Measurements from ENCODE around the gene BIRC6. TPM values are rescaled to one million over a fixed set of nuclear protein-coding genes. Genes with fewer than 3 reads are reported as not detected.

The BIRC6 gene
- total and polyA plus RNA-seq, 11 donors = 11.0 to 68.0 (median 51.9) TPM

GRCh38 chr2:32516567-32516966, 159.7 kb downstream of the BIRC6 start:
- 60 to 73% (median 66%) methylated on average over 1 of the region's 1 CpG for WGBS, 4 donors
- peaks cover 0 to 97% (median 84%) of the 10 kb centered on the region in 9 donors for H3K36me3 ChIP-seq
- no peak for DNase-seq

GRCh38 chr2:32522770-32523169, 165.9 kb downstream of the BIRC6 start:
- WGBS, 4 donors = 93 to 97% (median 94%) methylated on average over 3 of the region's 3 CpGs
- Histone ChIP-seq H3K4me3 (no peak overlapping the region), H3K4me1 (no peaks in the 10 kb centered on the region), H3K36me3 (peaks cover 0 to 99% (median 85%) of the 10 kb centered on the region in 9 donors), H3K27me3 (no peaks in the 10 kb centered on the region), H3K9me3 (no peaks in the 10 kb centered on the region), H3K27ac (no peak overlapping the region)
- DNase-seq (no peak), ATAC-seq (no peak)
- no peak for TF ChIP-seq POLR2A (IDR thresholded peaks at IDR 0.05)
- TF ChIP-seq CTCF (IDR thresholded peaks at IDR 0.05) = no peak
- intact Hi-C loops (cut with DNase I) = no loop called here

More at GRCh38 chr2:32516567-32516966, 159.7 kb downstream of the BIRC6 start:
- Histone ChIP-seq H3K9me3 (no peaks in the 10 kb centered on the region), H3K4me3 (no peak overlapping the region), H3K27me3 (no peaks in the 10 kb centered on the region), H3K27ac (no peak overlapping the region), H3K4me1 (no peaks in the 10 kb centered on the region)
- TF ChIP-seq POLR2A (IDR thresholded peaks at IDR 0.05) = no peak
- TF ChIP-seq CTCF (IDR thresholded peaks at IDR 0.05) = no peak
- ATAC-seq = no peak
- intact Hi-C loops (cut with DNase I) = no loop called here

DNA sequence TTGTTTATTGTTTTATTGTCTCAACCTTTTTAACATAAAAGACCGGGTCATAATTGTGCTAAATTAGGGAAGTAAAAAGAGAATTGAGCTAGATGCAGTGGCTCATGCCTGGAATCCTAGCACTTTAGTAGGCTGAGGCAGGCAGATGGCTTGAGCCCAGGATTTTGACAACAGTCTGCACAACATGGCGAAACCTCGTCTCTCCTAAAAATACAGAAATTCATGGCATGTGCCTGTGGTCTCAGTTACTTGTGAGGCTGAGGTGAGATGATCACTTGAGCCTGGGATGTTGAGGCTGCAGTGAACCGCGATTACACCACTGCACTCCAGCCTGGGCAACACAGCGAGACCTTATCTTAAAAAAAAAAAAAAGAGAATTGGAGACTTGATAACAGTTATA, 166.9 kb downstream of the BIRC6 start:
- TF ChIP-seq CTCF (IDR thresholded peaks at IDR 0.05) (no peak), POLR2A (IDR thresholded peaks at IDR 0.05) (no peak)
- Histone ChIP-seq H3K9me3 (no peaks in the 10 kb centered on the region), H3K27me3 (no peaks in the 10 kb centered on the region), H3K4me3 (no peak overlapping the region), H3K36me3 (peaks cover 0 to 99% (median 85%) of the 10 kb centered on the region in 9 donors), H3K27ac (no peak overlapping the region), H3K4me1 (no peaks in the 10 kb centered on the region)
- no peak for DNase-seq
- 85 to 97% (median 91%) methylated on average over 6 of the region's 6 CpGs for WGBS, 4 donors
- ATAC-seq = no peak
- intact Hi-C loops (cut with DNase I) = no loop called here

GRCh38 chr2:32532341-32532740, 175.5 kb downstream of the BIRC6 start:
- Histone ChIP-seq H3K27ac (no peak overlapping the region), H3K36me3 (peaks cover 0 to 71% (median 50%) of the 10 kb centered on the region in 9 donors), H3K9me3 (peaks cover 0 to 9% (median 0%) of the 10 kb centered on the region in 12 donors), H3K27me3 (no peaks in the 10 kb centered on the region), H3K4me1 (peaks cover 0 to 10% (median 0%) of the 10 kb centered on the region in 12 donors), H3K4me3 (no peak overlapping the region)
- ATAC-seq (no peak), DNase-seq (no peak)
- TF ChIP-seq POLR2A (IDR thresholded peaks at IDR 0.05) (no peak), CTCF (IDR thresholded peaks at IDR 0.05) (no peak)
- WGBS, 4 donors = 91 to 97% (median 93%) methylated on average over 2 of the region's 2 CpGs
- intact Hi-C loops (cut with DNase I) = no loop called here

All from heart left ventricle (tissue), 16 donors.